NCI-H510A (cell line): ENCODE results near the gene RAD51AP1.
"Not testable (repeated sequence)": the region's sequence is repeated elsewhere in the genome, so short reads cannot be mapped to it uniquely, and the experiment has no call there.

Source experiments
- DNase-seq: peaks from one replicate; lab custom pipeline; 2025; lab: John Stamatoyannopoulos, UW

The RAD51AP1 gene, protein sequence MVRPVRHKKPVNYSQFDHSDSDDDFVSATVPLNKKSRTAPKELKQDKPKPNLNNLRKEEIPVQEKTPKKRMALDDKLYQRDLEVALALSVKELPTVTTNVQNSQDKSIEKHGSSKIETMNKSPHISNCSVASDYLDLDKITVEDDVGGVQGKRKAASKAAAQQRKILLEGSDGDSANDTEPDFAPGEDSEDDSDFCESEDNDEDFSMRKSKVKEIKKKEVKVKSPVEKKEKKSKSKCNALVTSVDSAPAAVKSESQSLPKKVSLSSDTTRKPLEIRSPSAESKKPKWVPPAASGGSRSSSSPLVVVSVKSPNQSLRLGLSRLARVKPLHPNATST

DNA sequence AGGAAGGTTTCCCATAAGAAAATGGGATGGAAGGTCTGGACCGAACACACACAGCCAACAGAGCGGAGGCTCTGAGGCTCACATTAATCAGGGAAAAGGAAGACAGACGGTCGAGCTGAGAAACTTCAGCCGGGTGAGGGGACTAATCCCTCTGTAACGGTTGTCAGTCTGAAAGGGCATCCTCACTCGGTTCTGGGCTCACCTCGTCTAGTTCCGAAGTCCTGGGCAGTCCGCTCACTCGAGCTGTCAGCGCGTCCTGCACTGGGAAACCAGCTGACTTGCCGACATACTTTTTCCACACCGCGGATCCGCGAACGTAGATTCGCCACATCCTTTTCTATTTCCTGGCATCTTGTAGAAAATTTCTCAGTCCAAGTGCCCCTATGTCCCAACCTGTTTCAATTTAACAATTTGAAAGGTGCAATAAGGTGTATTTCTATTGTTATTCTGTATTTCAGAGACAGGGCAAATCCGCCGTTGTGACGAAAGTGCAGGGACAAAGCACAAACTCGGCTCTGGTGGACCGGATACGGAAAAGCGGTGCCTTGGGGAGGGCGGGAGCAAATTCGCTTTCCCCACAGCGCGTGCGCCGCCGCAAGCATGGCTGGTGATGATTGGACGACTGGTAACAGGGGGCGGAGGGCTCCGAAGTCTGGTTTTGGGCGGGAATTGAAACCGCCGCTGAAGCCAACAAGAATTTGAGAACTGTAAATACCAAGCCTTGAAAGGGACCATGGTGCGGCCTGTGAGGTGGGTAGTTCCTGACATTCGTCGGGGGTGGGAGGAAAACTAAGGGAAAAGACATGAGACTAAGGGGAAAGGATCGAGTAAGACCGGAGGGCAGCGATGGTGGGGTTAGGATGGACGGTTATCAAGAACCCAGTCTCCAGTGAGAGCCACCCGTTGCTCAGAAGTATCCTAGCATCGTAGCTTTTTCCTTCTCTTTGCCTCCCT lies at the start of gene RAD51AP1:
TSS of gene RAD51AP1 (plus strand) at position 684 of the 954 bp plus-strand sequence. CDS start at position 734, 50 bp downstream.
- DNase-seq = peak; percentile 91

DNA sequence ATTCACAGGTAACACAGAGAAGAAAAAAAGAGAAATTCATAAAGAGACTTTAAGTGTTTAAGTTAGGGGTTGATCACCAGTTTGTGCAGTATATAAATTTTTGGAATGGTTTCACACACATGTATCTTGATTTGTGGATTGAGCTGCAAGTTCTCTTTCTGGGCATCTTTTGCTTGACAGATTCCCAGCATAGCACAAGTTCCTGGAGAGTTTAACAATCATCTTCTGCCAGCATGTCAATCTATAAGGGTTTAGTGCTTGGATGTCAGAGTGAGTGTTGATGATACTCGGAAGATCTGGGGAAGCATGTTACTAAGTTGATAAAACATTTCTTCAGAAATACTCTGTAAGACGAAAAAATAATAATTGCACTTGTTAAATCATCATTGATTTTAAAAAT lies 49.1 kb upstream of the RAD51AP1 start:
- no peak for DNase-seq

DNA sequence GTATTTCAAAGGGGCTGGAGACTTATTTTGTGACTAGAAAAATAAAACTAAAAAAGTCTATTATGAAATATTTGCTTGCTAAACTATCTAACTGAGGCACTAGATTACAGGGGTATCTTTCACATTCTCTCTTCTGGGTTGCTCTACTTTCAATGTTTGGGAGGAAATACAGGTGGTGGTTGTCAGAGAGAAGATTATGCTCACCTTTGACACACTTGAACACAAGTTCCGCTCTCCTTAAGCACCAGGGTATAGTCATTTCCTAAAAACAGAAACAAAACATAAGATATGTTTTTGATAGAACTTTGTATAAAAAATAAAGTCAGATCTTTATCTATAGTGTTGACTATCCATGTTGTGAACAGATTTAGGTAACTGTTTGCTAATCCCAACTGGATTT lies 47.7 kb upstream of the RAD51AP1 start:
- no peak for DNase-seq

DNA sequence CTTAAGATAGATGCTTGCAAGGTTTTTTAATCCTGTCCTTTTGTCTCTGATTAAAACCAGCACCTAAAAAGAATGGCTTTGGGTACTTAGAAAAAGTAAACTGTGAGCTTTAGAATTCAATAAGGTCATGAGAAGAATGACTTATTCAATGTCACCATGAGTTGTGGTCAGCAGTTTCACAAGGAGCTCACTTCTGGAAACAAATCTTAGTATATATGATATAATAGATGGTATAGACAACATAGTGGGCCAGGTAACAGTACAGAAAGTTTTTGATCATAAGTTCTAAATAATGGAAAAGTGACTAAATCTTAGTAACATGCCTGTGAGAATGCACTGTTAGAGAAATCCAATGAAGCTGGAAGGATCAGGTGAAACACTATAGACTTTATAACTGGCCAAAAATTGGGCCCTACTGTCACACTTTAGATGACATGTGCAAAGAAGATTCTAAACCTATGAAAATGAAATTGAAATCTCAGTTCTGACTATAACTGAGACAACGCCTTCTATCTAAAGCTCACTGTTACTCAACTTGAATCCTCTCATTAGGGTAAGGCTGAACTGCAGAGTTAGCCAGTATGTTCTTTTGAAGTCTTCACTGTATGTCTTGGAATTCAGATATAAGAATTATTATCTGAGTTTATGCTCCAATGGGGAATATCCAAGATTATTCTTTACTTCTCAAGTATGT lies 42.4 kb upstream of the RAD51AP1 start:
- no peak for DNase-seq

DNA sequence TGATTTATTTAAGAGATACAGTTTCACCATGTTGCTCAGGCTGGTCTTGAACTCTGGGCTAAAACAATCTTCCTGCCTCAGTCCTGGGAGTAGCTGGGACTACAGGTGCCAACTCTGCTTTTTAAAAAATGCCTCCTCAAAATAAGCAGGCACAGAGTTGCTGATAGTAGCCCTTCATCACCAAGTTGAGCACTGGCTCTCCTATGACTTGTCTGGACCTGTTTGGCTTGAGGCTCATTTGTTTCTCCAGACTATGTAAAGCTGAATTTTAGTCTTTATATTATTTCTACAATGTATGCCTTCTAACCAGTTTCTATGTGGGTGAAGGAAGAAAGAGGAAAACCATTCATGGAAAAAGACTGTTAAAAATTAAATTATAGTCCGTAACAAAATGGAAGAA lies 39.5 kb upstream of the RAD51AP1 start:
- DNase-seq = no peak

DNA sequence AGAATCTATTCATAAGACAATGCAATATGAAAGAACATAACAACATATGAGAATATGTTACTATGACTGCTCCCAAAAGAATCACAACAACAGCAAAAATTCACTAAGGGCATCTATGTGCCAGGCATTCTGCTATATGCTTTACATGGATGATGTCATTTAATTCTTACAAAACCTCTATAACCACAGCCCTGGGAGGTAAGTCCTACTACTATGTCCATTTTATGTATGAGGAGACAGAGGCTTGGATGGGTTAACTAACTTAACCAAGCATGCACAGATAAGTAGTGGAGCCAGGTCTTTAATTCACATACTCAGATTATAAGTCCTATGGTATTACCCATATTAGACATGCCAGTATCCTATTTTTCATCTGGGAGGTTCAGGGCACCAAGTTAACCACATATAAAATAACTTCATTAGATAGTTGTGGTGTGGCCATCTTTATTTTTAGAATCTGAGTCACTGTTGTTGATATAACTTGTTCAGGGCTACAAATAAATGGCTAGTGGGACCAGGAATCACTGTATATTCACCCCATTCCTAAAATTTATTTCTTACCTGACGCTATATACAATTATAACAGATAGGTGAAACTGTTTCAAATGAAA lies 33.2 kb upstream of the RAD51AP1 start:
- no peak for DNase-seq

DNA sequence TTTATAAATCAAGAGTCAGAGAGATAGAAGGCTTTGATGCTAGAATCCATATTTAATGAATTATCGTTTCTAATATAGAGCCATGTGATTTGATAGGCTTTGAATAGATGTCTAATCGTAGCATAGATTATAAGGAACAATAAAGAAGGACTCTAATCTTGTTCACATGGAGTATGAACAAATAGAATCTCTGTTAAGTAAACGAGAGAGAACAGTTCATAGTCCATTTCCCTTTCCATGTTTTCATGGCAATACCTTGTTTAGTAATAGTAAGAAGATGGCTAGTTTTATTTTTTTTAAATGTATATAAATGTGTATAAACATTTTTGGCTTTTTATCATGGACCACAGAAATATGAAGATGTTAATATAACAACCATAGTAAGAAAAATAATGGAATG lies 32.3 kb upstream of the RAD51AP1 start:
- no peak for DNase-seq

DNA sequence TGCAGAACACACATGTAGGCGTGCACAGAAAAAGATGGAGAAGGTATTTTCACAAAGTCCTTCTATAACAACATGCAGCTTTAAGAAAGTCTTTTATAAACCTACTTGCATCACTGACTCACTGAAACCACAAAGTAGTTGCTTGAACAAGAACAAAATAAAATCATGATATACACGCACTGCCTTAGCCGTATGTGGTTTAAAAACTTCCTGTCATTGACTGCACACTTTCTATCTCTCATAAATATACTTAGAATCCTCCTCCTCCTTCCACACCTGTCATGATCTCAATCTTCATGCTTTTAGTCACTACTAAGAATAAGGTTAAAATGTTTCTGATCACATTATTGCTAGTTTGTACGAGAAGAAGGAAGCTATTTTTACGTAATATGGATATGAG lies 31.8 kb upstream of the RAD51AP1 start:
- no peak for DNase-seq

DNA sequence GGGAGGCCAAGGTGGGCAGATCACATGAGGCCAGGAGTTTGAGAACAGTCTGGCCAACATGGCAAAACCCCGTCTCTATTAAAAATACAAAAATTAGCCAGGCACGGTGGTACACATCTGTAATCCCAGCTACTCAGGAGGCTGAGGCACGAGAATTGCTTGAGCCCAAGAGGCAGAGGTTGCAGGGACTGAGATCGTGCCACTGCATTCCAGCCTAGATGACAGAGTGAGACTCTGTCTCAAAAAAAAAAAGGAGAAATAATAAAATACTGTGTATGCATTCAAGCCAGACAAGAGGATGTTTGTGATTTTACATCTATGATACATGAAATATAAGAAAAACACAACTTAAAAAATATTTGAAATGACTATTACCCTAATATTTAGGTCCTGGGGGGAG lies 30.2 kb upstream of the RAD51AP1 start:
- not testable (repeated sequence) for DNase-seq

DNA sequence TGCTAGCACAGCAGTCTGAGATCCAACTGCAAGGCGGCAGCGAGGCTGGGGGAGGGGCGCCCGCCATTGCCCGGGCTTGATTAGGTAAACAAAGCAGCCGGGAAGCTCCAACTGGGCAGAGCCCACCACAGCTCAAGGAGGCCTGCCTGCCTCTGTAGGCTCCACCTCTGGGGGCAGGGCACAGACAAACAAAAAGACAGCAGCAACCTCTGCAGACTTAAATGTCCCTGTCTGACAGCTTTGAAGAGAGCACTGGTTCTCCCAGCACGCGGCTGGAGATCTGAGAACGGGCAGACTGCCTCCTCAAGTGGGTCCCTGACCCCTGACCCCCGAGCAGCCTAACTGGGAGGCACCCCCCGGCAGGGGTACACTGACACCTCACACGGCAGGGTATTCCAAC lies 29.4 kb upstream of the RAD51AP1 start:
- DNase-seq = not testable (repeated sequence)

DNA sequence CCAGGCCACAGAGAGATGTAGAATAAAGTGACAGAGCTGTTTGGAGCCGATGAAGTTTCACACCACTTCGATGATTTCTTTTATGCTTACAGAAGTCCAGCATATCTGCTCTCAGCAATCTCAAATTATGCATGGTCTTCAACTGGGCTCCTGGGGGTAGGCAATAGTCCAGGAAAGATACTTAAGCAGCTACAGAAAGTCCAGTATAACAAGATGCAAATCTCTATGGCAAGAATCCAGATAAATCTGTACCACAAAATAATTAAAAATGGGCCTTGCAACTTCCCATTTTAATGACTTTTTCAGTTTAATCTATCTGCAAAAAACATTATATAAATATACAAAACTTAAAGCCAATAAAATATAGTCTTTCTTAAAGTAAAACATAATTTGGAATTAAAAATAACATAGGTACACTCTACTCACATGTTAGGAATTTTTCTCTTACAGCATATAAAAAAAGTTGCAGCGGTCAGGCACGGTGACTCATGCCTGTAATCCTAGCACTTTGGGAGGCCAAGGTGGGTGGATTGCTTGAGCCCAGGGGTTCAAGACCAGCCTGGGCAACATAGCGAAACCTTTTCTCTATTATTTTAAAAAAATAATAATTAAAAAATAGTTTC lies 20.5 kb upstream of the RAD51AP1 start:
- no peak for DNase-seq

DNA sequence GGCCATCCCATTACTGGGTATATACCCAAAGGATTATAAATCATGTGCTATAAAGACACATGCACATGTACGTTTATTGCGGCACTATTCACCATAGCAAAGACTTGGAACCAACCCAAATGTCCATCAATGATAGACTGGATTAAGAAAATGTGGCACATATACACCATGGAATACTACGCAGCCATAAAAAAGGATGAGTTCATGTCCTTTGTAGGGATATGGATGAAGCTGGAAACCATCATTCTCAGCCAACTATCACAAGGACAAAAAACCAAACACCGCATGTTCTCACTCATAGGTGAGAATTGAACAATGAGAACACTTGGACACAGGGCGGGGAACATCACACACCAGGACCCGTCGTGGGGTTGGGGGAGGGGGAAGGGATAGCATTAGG lies 15.2 kb upstream of the RAD51AP1 start:
- not testable (repeated sequence) for DNase-seq

DNA sequence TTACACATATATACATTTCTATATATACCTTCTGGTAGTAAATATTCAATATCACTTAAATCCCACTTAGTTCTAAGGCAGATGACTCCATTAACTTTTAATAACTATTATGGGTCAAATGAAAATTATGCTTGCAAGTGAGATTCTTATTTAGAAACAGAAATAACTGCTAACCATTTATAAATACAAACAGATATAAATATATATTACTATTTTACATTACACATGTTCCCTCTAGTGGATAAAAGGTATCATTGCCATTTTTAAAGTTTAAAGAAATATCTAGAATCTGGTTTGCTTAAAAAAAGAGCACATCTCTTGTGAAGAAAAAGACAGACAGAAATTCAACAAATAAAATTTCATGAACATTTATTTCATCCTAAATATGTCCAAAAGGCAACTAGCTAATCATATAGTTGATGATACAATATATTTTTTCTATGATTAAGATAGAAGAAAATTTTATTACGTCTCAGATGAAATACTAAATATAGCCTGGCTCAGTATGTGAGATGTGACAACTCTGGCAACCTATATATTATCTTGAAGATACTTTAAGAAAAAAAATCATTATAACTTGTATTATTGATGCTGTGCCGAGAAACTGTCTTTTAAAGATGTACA lies 11.7 kb upstream of the RAD51AP1 start:
- no peak for DNase-seq

DNA sequence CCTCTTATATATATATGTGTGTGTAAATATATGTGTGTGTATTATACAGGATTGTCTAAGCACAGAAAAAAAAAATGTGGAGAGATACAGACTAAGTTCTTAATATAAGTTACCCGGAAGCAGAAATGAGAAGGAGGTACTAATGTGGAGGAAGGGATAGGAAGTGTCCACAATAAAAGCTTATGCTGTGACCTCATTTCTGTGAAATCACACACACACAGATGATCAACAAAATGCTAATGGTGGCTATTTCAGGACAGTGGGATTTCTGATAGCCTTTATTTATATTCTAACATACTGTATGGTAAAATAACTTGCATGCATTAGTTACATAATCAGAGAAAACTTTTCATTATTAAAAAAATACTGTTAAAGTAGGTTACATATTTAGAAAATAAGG lies 8.5 kb upstream of the RAD51AP1 start:
- no peak for DNase-seq

DNA sequence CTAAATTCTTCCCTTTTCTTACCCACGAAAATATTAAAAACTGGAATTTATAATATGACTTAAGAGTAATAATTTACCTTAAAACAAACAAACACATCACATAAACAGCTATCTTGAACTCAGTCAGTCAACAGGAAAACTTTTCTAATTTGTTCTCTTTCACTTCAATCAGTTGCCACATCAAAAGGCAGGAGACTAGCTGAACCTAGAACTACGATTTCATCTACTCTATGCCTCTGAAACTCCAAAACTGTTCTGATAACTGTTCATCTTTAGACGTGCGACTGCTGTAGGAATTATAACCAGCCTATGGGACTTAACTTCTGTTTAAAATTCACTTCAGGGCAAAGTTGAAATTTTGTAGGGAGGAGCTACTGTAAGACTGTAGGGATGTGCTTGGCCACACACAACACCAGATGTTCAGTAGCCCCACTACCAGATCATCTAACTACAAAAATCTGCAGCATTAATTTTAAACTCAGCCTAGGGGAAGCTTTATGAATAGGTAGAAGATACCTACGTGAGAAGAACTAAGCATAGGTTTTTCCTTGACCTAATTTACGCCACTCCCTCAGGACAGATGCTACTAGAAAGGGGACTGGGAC lies 7.6 kb upstream of the RAD51AP1 start:
- DNase-seq = no peak

DNA sequence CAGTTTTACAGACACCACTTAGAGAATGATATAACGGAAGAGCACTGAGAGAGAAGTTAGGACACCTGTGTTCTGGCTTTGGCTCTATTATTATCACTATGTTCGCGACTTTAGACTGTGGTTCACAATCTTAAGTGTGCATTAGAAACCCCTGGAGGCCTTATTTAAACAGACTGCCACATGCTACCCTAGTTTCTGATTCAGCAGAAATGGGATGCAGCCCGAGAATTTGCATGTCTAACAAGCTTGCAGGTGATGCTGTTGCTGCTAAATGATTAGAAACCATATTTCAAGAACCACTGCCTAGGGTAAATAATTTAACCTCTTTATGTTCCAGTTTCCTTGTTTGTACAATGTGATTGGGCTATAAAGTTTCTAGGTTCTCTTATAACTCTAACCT lies 3.6 kb upstream of the RAD51AP1 start:
- DNase-seq = no peak

DNA sequence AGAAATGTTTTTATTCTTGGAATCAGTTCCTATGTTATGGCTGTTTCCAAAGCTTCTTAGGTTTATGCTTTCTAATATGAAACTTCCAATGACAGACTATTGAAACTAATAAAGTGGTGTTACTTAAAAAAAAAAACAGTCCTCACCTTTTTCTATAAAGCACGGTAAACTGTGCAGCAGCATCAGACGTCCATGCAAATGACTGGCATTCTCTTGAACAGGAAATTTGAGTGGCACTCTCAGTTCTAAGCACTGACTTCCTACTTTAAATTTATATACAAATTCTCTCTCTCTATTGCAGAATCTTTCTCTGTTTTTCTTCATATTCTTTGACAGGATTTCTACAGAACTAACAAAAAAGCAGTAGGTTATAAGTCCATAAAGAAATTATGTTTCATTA lies 2.8 kb upstream of the RAD51AP1 start:
- no peak for DNase-seq

DNA sequence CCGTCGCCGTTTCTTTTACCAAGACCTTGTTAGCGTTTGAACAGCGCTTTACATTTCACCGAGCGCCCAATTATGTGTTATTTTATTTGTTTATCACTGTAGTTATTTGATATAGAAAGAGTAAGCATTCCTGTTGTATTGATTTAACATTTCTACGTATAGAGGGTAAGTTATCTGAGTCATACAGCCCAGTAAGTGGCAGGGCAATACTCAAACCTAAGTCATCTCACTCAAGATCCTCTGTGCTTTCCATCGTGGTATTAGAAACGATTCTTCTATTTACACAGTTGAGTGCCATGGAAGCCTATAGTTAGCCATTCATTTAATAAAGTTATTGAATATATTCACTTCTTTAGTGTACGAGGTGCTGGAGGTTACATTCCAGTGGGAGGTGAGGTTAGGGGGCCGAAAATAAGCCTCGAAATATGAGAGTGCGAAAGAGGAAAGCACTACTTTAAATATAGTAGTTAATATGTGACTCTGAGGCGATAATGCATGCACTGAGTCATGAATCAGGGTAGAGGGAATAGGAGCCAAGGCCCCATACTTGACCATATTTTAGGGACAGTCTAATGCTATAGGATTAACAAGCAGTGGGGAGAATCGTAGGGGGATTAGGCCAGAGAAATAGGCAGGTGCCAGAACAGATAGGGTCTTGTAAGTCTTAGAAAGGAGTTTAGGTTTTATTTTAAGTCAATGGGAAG lies 629 bp downstream of the RAD51AP1 start:
- DNase-seq = no peak

DNA sequence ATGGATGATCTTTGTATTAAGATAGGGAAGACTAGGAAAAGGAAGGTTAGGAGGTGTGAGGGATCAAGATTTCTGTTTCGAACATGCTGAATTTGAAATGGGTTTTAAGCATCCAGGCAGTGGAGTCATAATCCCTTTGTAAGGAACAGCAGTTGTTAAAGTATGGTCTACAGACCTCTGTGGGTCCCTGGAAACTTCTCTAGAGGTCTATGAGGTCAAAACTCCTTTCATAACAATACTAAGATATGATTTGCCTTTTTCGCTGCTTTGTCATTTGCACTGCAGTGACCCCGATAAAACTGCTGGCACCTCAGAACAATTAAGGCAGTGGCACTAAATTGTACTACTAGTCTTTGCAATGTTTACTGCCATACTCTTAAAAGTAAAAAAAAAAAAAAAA lies 1.5 kb downstream of the RAD51AP1 start:
- no peak for DNase-seq

DNA sequence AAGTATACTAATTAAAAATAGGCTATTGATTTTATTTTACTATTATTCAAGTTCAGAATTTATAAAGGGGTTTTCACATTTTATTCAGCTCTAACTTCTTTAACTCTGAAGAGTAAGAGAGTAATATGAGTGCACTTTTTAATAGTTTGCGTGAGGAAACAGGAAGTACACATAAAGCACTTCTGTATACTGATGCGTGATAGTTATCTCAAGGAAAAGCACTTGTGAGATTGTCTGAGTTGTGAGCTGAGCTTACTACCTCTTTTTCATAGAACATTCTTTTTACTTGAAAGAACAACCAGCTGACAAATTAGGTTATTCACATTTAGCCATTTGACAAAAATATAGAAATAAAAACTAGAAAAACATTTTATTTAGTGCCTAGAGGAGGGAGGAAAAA lies 1.9 kb downstream of the RAD51AP1 start:
- DNase-seq = no peak
